Daoy (cell line): ENCODE data around the gene SULT1A1. TPM values are rescaled to one million over a fixed set of nuclear protein-coding genes. Genes with fewer than 3 reads are reported as not detected.

ENCODE experiments used
- DNase-seq: peaks from one replicate; pipeline ENCODE4 v3.0.0-alpha.2; 2015; ENCODE audit warnings: low read depth
- total RNA-seq: library from RNA; depleted of rRNA; stranded (reverse); fragments of >200 nt; shearing (Covaris generic); gene quantifications from 2 replicates; pipeline ENCODE4 v1.2.3, GENCODE V29; 2014; rRNA removed

SULT1A1 gene
- total RNA-seq, 1 experiment from 2014 or later = 4.1 TPM

GRCh38 chr16:28558456-28558855 is 51.4 kb downstream of the SULT1A1 start:
- DNase-seq = no peak

GRCh38 chr16:28556914-28557320 is 52.9 kb downstream of the SULT1A1 start:
- DNase-seq = no peak

GRCh38 chr16:28555561-28555960 is 54.3 kb downstream of the SULT1A1 start:
- DNase-seq = no peak

Other genes starting within 250 kb of the SULT1A1 start
- gene NPIPB6, start 246.5 kb downstream of the SULT1A1 start, total RNA-seq = 0.46 TPM in 1 of 2 replicates, not detected in the other
- 87.0 and 95.5 TPM in 2 replicates for gene EIF3CL, start 206.2 kb downstream of the SULT1A1 start, total RNA-seq
- gene NPIPB7, start 137.7 kb downstream of the SULT1A1 start, total RNA-seq = not detected in 2 replicates
- gene CLN3, start 118.0 kb downstream of the SULT1A1 start, total RNA-seq = 4.7 and 7.4 TPM in 2 replicates
- gene APOBR, start 115.4 kb downstream of the SULT1A1 start, total RNA-seq = 0.06 TPM in 1 of 2 replicates, not detected in the other
- gene IL27, start 103.2 kb downstream of the SULT1A1 start, total RNA-seq = not detected in 2 replicates
- gene NUPR1, start 71.1 kb downstream of the SULT1A1 start, total RNA-seq = 1.5 and 19.5 TPM in 2 replicates
- gene SGF29, start 56.1 kb downstream of the SULT1A1 start, total RNA-seq = 24.3 and 27.8 TPM in 2 replicates
- not detected in 2 replicates for gene SULT1A2, start 13.0 kb downstream of the SULT1A1 start, total RNA-seq
- not detected in 2 replicates for gene NPIPB8, start 28.0 kb upstream of the SULT1A1 start, total RNA-seq
- gene EIF3C, start 101.4 kb upstream of the SULT1A1 start, total RNA-seq = 50.5 and 102 TPM in 2 replicates
- gene NPIPB9, start 141.7 kb upstream of the SULT1A1 start, total RNA-seq = not detected in 2 replicates
- gene ATXN2L, start 213.0 kb upstream of the SULT1A1 start, total RNA-seq = 25.4 and 30.5 TPM in 2 replicates
- gene TUFM, start 236.3 kb upstream of the SULT1A1 start, total RNA-seq = 157 and 180 TPM in 2 replicates